ENCODE results near the gene UBXN6.

The UBXN6 gene

GRCh38 chr19:4503825-4504170 is 46.2 kb upstream of the UBXN6 start:
- no peak overlapping the region for H3K4me3 ChIP-seq (ENCODE audit: low read length)
- TF ChIP-seq, protein P1, sequence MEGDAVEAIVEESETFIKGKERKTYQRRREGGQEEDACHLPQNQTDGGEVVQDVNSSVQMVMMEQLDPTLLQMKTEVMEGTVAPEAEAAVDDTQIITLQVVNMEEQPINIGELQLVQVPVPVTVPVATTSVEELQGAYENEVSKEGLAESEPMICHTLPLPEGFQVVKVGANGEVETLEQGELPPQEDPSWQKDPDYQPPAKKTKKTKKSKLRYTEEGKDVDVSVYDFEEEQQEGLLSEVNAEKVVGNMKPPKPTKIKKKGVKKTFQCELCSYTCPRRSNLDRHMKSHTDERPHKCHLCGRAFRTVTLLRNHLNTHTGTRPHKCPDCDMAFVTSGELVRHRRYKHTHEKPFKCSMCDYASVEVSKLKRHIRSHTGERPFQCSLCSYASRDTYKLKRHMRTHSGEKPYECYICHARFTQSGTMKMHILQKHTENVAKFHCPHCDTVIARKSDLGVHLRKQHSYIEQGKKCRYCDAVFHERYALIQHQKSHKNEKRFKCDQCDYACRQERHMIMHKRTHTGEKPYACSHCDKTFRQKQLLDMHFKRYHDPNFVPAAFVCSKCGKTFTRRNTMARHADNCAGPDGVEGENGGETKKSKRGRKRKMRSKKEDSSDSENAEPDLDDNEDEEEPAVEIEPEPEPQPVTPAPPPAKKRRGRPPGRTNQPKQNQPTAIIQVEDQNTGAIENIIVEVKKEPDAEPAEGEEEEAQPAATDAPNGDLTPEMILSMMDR (conservative IDR thresholded peaks at IDR 0.05; ENCODE audit: low read depth, low read length): no peak
- no peak for DNase-seq (ENCODE audit: low read depth)

DNA sequence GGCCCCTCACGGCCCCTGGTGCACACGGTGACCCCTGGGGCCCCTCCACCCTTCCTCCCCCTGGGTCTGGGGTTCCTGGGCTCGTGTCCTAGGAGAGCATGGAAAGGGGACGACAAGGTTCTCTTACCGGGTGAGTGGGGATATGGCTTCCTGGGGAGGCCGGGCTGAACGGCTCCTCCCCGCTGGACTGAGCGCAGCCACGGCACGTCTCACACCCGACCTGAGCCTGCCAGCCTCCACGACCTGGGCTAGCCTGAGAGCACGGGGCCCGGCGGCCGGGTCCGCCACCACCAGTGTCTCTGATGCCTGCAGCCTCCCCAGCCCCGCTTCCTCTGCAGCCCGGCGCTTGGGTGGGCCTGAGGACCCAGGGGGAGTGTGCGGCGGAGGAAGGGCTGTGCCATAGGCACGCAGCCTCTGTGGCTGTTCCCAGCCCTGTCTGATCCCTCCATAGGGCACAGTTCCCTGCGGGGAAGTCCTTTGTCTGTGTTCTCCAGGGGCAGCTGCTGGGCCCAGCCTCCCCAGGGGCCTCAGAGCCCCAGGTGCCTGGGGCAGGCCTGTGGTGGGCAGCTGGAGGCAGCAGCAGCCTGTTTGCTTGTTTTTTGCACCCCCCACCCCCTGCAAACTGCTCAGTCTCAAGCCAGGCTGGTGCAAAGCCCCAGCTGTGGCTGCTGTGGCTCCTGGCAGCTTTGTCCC is 45.7 kb upstream of the UBXN6 start:
- TF ChIP-seq, protein P1 (conservative IDR thresholded peaks at IDR 0.05; ENCODE audit: low read depth, low read length): no peak
- no peak for DNase-seq (ENCODE audit: low read depth)
- H3K4me3 ChIP-seq (ENCODE audit: low read length): no peak overlapping the region

- H3K4me3 ChIP-seq (ENCODE audit: low read length): no peak overlapping the region
- no peak for DNase-seq (ENCODE audit: low read depth)
- TF ChIP-seq, protein P1 (conservative IDR thresholded peaks at IDR 0.05; ENCODE audit: low read depth, low read length): no peak
Measured at GRCh38 chr19:4502282-4503131, 44.9 kb upstream of the UBXN6 start.

- no peak overlapping the region for H3K4me3 ChIP-seq (ENCODE audit: low read length)
- no peak for DNase-seq (ENCODE audit: low read depth)
- TF ChIP-seq, protein P1 (conservative IDR thresholded peaks at IDR 0.05; ENCODE audit: low read depth, low read length): no peak
Measured at GRCh38 chr19:4501691-4502090, 44.1 kb upstream of the UBXN6 start.

GRCh38 chr19:4500841-4501591 is 43.4 kb upstream of the UBXN6 start:
- no peak for DNase-seq (ENCODE audit: low read depth)
- H3K4me3 ChIP-seq (ENCODE audit: low read length): no peak overlapping the region
- TF ChIP-seq, protein P1 (conservative IDR thresholded peaks at IDR 0.05; ENCODE audit: low read depth, low read length): no peak

- DNase-seq (ENCODE audit: low read depth): no peak
- TF ChIP-seq, protein P1 (conservative IDR thresholded peaks at IDR 0.05; ENCODE audit: low read depth, low read length): no peak
- H3K4me3 ChIP-seq (ENCODE audit: low read length): no peak overlapping the region
Measured at GRCh38 chr19:4499855-4500254, 42.3 kb upstream of the UBXN6 start.

Measured in retinal pigment epithelial cell (primary cell).